ENCODE data around the gene CSF2.

CSF2 gene

DNA sequence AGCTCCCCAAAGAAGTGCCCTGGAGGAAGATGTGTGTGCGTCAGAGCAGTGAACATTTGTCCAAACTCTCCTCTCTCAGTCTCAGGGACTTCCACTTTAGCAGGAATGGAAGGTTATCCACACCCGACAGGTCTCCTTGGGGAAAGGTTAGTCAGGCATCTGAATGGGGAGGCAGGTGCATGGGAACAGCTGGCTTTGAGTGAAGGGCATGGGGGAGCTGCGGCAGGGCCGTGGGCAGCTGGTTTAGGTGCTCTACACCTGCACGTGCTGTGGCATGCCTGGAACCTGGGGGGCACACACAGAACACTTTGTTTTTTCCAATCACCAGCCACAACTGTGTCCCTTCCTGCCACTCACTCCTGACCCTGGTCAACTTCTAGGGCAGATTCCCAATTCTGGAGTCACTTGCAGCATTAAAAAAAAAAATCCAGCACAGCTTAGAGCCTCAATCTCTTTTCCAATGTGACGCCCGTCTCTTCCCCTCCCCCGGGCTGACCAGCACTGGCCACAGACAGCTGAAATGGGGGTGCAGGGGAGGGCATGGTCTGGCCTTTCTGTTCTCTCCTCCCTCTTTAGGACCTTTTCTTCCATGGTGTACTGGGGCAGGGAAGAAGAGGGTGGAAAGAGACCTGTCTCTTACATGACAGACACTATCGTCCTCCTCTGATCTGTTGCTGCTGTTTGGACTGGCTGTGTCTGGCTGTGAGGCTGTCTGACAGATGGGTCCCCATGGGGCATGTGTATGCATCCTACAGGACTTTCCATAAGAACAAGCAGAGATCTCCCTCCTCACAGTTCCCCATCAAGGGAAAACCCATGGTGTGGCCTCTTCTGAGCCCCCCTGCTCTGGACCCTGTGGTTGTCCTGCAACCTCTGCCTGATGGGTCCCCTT lies 22.7 kb upstream of the CSF2 start:
- H2BK120ac ChIP-seq (ENCODE audit: low read depth, low read length): no peak overlapping the region
- H4K5ac ChIP-seq (ENCODE audit: low read length): no peak overlapping the region
- no peaks in the 10 kb centered on the region for H3K36me3 ChIP-seq (ENCODE audit: control insufficient read depth, insufficient read depth, low read length)
- H3K27me3 ChIP-seq (ENCODE audit: insufficient read depth, low read length, poor library complexity): no peaks in the 10 kb centered on the region
- DNase-seq: no peak
- H3K23ac ChIP-seq (ENCODE audit: low read length): no peak overlapping the region
- H2BK5ac ChIP-seq (ENCODE audit: low read length): no peak overlapping the region
- no CpG with 5 or more reads among the region's 9 CpGs for WGBS (ENCODE audit: extremely low coverage, insufficient coverage, low lambda C conversion rate)
- no peak overlapping the region for H3K4ac ChIP-seq (ENCODE audit: low read depth, low read length)
- no peak overlapping the region for H2AK5ac ChIP-seq (ENCODE audit: low read length)
- no peak overlapping the region for H3K18ac ChIP-seq (ENCODE audit: low read length)
- H3K56ac ChIP-seq (ENCODE audit: low read length): no peak overlapping the region
- no peak overlapping the region for H3K27ac ChIP-seq (ENCODE audit: low read depth, low read length)
- no peaks in the 10 kb centered on the region for H3K79me1 ChIP-seq (ENCODE audit: low read length)
- no peak overlapping the region for H3K9ac ChIP-seq (ENCODE audit: low read length)
- no peak overlapping the region for H4K8ac ChIP-seq (ENCODE audit: low read depth, low read length)
- H3K4me1 ChIP-seq (ENCODE audit: control insufficient read depth, low read depth, low read length): no peaks in the 10 kb centered on the region
- no peaks in the 10 kb centered on the region for H3K79me2 ChIP-seq (ENCODE audit: control insufficient read depth, insufficient read depth, low read length)
- H2BK15ac ChIP-seq (replicated peaks; ENCODE audit: low read depth): no peak overlapping the region
- no peak overlapping the region for H3K4me3 ChIP-seq (ENCODE audit: low read length)
- no peak overlapping the region for H3K4me2 ChIP-seq (ENCODE audit: low read length)

DNA sequence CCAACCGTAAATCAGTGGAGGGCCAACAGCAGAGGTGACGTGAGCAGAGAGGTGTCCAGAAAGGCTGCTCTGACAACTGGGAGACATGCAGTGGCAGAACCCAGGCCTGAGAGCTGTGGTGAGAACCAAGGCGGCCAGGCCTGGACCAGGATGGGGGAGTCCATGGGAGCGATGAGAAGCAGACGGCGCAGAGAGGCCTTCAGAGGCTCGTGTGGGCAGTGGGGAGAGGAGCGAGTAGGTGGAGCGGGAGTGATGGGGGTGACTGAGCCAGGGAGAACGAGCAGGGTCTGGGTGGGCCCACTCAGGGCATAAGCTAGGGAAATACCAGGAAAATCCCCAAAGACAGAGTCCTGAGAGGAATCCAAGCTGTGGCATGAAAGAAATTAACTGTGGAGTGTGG lies 21.1 kb upstream of the CSF2 start:
- DNase-seq: no peak
- no CpG with 5 or more reads among the region's 10 CpGs for WGBS (ENCODE audit: extremely low coverage, insufficient coverage, low lambda C conversion rate)
- Histone ChIP-seq H3K23ac (ENCODE audit: low read length) (no peak overlapping the region), H3K27me3 (ENCODE audit: insufficient read depth, low read length, poor library complexity) (no peaks in the 10 kb centered on the region), H2AK5ac (ENCODE audit: low read length) (no peak overlapping the region), H3K9ac (ENCODE audit: low read length) (no peak overlapping the region), H3K18ac (ENCODE audit: low read length) (no peak overlapping the region), H3K4ac (ENCODE audit: low read depth, low read length) (no peak overlapping the region), H3K56ac (ENCODE audit: low read length) (no peak overlapping the region), H3K79me2 (ENCODE audit: control insufficient read depth, insufficient read depth, low read length) (no peaks in the 10 kb centered on the region), H3K27ac (ENCODE audit: low read depth, low read length) (no peak overlapping the region), H4K5ac (ENCODE audit: low read length) (no peak overlapping the region), H2BK120ac (ENCODE audit: low read depth, low read length) (no peak overlapping the region), H3K36me3 (ENCODE audit: control insufficient read depth, insufficient read depth, low read length) (no peaks in the 10 kb centered on the region), H4K8ac (ENCODE audit: low read depth, low read length) (no peak overlapping the region), H3K4me2 (ENCODE audit: low read length) (no peak overlapping the region), H2BK15ac (replicated peaks; ENCODE audit: low read depth) (no peak overlapping the region), H3K4me3 (ENCODE audit: low read length) (no peak overlapping the region), H2BK5ac (ENCODE audit: low read length) (no peak overlapping the region), H3K4me1 (ENCODE audit: control insufficient read depth, low read depth, low read length) (no peaks in the 10 kb centered on the region), H3K79me1 (ENCODE audit: low read length) (no peaks in the 10 kb centered on the region)

DNA sequence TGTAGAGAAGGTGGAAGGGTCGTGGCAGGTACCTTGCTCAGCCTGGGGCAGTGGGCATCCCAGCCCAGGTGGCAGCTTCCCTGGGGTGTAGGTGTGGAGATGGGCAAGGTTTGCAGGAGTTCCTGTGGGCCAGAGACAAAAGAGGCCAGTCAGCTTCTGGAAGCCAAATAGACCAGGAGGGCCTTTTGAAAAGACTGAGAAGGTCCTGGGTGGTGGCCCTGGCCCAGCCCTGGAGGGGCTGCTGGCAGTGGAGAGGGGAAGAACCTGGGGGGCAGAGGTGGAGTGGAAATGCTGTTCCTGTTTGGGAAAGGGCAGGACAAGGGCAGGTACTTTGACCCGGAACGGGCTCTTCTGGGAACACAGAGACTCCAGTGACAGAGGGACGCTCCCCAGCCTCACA lies 20.1 kb upstream of the CSF2 start:
- Histone ChIP-seq H4K5ac (ENCODE audit: low read length) (no peak overlapping the region), H3K79me1 (ENCODE audit: low read length) (no peaks in the 10 kb centered on the region), H3K4ac (ENCODE audit: low read depth, low read length) (no peak overlapping the region), H3K4me3 (ENCODE audit: low read length) (no peak overlapping the region), H2BK120ac (ENCODE audit: low read depth, low read length) (no peak overlapping the region), H3K18ac (ENCODE audit: low read length) (no peak overlapping the region), H3K4me2 (ENCODE audit: low read length) (no peak overlapping the region), H3K36me3 (ENCODE audit: control insufficient read depth, insufficient read depth, low read length) (no peaks in the 10 kb centered on the region), H3K9ac (ENCODE audit: low read length) (no peak overlapping the region), H2BK5ac (ENCODE audit: low read length) (no peak overlapping the region), H3K27me3 (ENCODE audit: insufficient read depth, low read length, poor library complexity) (no peaks in the 10 kb centered on the region), H2AK5ac (ENCODE audit: low read length) (no peak overlapping the region), H4K8ac (ENCODE audit: low read depth, low read length) (no peak overlapping the region), H3K23ac (ENCODE audit: low read length) (no peak overlapping the region), H3K79me2 (ENCODE audit: control insufficient read depth, insufficient read depth, low read length) (no peaks in the 10 kb centered on the region), H3K27ac (ENCODE audit: low read depth, low read length) (no peak overlapping the region), H3K4me1 (ENCODE audit: control insufficient read depth, low read depth, low read length) (no peaks in the 10 kb centered on the region), H3K56ac (ENCODE audit: low read length) (no peak overlapping the region), H2BK15ac (replicated peaks; ENCODE audit: low read depth) (no peak overlapping the region)
- no peak for DNase-seq
- no CpG with 5 or more reads among the region's 4 CpGs for WGBS (ENCODE audit: extremely low coverage, insufficient coverage, low lambda C conversion rate)

DNA sequence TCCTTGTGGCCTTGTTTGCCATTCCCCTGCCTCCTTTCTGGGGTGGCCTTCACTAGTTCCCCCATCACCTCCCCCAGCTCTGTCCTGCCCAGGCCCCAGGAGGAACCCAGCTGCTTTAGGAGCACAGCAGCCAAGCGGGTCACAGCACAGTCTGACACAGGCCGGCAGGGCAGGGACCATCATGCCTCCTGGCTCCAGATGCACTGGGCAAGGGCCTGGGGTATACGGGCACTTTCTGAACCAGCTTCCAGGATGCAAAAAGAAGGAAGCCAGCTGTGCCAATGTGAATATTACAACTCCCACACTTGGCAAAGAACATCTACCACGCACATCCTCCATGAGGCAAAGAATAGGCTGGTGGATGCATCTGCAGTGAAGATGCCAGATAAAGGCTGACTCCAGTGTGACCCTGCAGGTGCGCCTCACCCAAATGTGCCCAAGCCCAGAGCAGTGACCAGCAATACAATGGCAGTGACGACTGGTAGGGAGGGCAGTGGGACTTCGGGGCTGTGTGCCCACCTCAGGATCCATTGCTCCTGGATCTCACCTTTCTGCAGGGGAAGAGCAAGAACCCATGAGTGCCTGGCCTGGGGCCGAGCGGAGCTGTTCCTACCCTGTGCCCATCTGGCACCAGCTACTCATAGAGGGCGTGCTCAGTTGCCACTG lies 19.4 kb upstream of the CSF2 start:
- Histone ChIP-seq H2BK120ac (ENCODE audit: low read depth, low read length) (no peak overlapping the region), H3K4ac (ENCODE audit: low read depth, low read length) (no peak overlapping the region), H3K27me3 (ENCODE audit: insufficient read depth, low read length, poor library complexity) (no peaks in the 10 kb centered on the region), H3K4me3 (ENCODE audit: low read length) (no peak overlapping the region), H4K5ac (ENCODE audit: low read length) (no peak overlapping the region), H3K4me1 (ENCODE audit: control insufficient read depth, low read depth, low read length) (no peaks in the 10 kb centered on the region), H4K8ac (ENCODE audit: low read depth, low read length) (no peak overlapping the region), H2BK15ac (replicated peaks; ENCODE audit: low read depth) (no peak overlapping the region), H3K4me2 (ENCODE audit: low read length) (no peak overlapping the region), H3K79me1 (ENCODE audit: low read length) (no peaks in the 10 kb centered on the region), H3K23ac (ENCODE audit: low read length) (no peak overlapping the region), H3K79me2 (ENCODE audit: control insufficient read depth, insufficient read depth, low read length) (no peaks in the 10 kb centered on the region), H3K56ac (ENCODE audit: low read length) (no peak overlapping the region), H2BK5ac (ENCODE audit: low read length) (no peak overlapping the region), H3K9ac (ENCODE audit: low read length) (no peak overlapping the region), H3K18ac (ENCODE audit: low read length) (no peak overlapping the region), H2AK5ac (ENCODE audit: low read length) (no peak overlapping the region), H3K36me3 (ENCODE audit: control insufficient read depth, insufficient read depth, low read length) (no peaks in the 10 kb centered on the region), H3K27ac (ENCODE audit: low read depth, low read length) (no peak overlapping the region)
- DNase-seq: no peak
- WGBS (ENCODE audit: extremely low coverage, insufficient coverage, low lambda C conversion rate): no CpG with 5 or more reads among the region's 10 CpGs

DNA sequence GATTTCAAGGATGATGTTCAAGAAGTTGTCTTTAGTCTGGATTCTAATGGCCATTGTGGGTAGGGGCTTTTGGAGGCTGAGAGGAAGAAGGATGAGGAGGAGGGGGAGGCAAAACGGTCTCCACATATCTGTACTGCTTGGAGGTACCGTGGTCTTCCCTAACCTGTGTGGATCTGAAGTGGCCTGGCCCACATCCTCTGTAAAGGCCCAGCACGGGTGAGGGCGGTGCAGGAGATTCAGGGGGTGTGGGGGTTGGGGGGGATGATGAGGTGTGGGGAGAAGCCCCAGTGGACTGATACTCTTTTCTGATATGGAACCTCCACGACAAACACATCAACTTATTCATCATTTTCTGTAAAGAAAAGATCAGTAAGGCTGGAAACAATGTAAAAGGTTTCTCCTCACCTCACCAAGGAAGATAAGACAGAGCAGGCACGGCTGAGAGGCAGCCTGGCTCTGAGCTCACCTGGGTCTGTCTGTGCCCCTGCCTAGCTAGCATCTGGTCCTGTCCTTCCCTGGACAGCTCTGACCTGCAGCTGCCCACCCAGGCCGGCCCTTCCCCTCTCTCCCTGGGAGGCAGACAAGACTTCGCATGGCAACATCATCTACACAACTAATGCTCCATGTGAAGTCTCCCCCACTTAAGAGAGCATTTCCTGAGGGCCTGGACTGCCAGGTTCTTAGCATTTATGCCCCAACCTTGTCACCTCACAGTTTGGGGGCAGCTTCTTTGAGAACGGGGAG lies 18.7 kb upstream of the CSF2 start:
- H3K36me3 ChIP-seq (ENCODE audit: control insufficient read depth, insufficient read depth, low read length): no peaks in the 10 kb centered on the region
- no peak overlapping the region for H3K56ac ChIP-seq (ENCODE audit: low read length)
- no CpG with 5 or more reads among the region's 9 CpGs for WGBS (ENCODE audit: extremely low coverage, insufficient coverage, low lambda C conversion rate)
- H4K5ac ChIP-seq (ENCODE audit: low read length): no peak overlapping the region
- no peak overlapping the region for H2BK120ac ChIP-seq (ENCODE audit: low read depth, low read length)
- no peak overlapping the region for H3K23ac ChIP-seq (ENCODE audit: low read length)
- H3K18ac ChIP-seq (ENCODE audit: low read length): no peak overlapping the region
- H3K4me2 ChIP-seq (ENCODE audit: low read length): no peak overlapping the region
- H3K27ac ChIP-seq (ENCODE audit: low read depth, low read length): no peak overlapping the region
- no peaks in the 10 kb centered on the region for H3K4me1 ChIP-seq (ENCODE audit: control insufficient read depth, low read depth, low read length)
- no peak overlapping the region for H4K8ac ChIP-seq (ENCODE audit: low read depth, low read length)
- no peak overlapping the region for H3K9ac ChIP-seq (ENCODE audit: low read length)
- no peak overlapping the region for H3K4ac ChIP-seq (ENCODE audit: low read depth, low read length)
- H2BK5ac ChIP-seq (ENCODE audit: low read length): no peak overlapping the region
- H3K79me1 ChIP-seq (ENCODE audit: low read length): no peaks in the 10 kb centered on the region
- H3K79me2 ChIP-seq (ENCODE audit: control insufficient read depth, insufficient read depth, low read length): no peaks in the 10 kb centered on the region
- no peak for DNase-seq
- H2AK5ac ChIP-seq (ENCODE audit: low read length): no peak overlapping the region
- no peak overlapping the region for H2BK15ac ChIP-seq (replicated peaks; ENCODE audit: low read depth)
- no peaks in the 10 kb centered on the region for H3K27me3 ChIP-seq (ENCODE audit: insufficient read depth, low read length, poor library complexity)
- no peak overlapping the region for H3K4me3 ChIP-seq (ENCODE audit: low read length)

Measured in mesendoderm (in vitro differentiated cells).